ENCODE measurements around the gene VPS26A. TPM values are rescaled to one million over a fixed set of nuclear protein-coding genes. Genes with fewer than 3 reads are reported as not detected.

Gene VPS26A
- total and polyA plus RNA-seq, 2 donors (not counting 3 experiments of a cell fraction or from before 2014, with no cell fraction given) = 11.7 to 60.3 TPM

DNA sequence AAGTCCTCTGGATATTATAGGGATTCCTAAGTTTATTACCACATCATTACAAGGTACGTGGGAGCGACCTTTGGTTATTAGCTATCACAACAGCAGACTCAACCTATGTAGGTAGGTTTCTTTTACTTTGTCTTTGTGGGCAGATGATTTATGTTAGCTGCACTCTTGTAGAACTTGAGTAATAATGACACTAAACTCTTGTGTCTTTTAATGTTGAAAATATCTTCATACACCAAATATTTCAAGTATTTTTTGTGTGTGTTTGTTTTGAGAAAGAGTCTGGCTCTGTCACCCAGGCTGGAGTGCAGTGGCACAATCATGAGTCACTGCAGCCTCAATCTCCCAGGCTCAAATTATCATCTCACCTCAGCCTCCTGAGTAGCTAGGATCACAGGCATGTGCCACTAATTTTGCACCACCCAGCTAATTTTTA, 36.8 kb downstream of the VPS26A start:
- Histone ChIP-seq H2AFZ (ENCODE audit: low read depth, low read length) (no peak overlapping the region), H3K9ac (replicated peaks; ENCODE audit: extremely low read depth, insufficient read depth, low read length) (no peak overlapping the region), H3K36me3 (ENCODE audit: control insufficient read depth in 2 of 2, extremely low read depth in 1 of 2, insufficient read depth in 2 of 2, low read length in 2 of 2) (peaks cover 5 to 6% of the 10 kb centered on the region in 2 experiments), H3K27me3 (ENCODE audit: control insufficient read depth in 2 of 2, insufficient read depth in 2 of 2, low read length in 2 of 2) (no peaks in the 10 kb centered on the region), H3K79me2 (ENCODE audit: control insufficient read depth, insufficient read depth, low read length) (peaks cover 4% of the 10 kb centered on the region), H4K20me1 (replicated peaks; ENCODE audit: control insufficient read depth, extremely low read depth, insufficient read depth, low read length) (no peaks in the 10 kb centered on the region), H3K4me1 (ENCODE audit: control insufficient read depth, extremely low read depth, insufficient read depth, low read length) (no peaks in the 10 kb centered on the region), H3K9me1 (replicated peaks; ENCODE audit: control insufficient read depth, extremely low read depth, insufficient read depth, low read length) (no peaks in the 10 kb centered on the region), H3K9me3 (replicated peaks; ENCODE audit: control insufficient read depth, insufficient read depth, low read length) (no peaks in the 10 kb centered on the region), H3K27ac (ENCODE audit: insufficient read depth, low read depth, low read length) (no peak overlapping the region), H3K4me3 (replicated peaks in 1 of 3; ENCODE audit: insufficient read depth in 1 of 3, low read depth in 1 of 3, low read length in 3 of 3) (no peak overlapping the region), H3K4me2 (ENCODE audit: insufficient read depth, low read length) (no peak overlapping the region)
- no TSS peak for BruUV-seq (replicated peaks)
- ChIA-PET CTCF (no interaction called here), POLR2A (no interaction called here)
- dilution Hi-C loops (cut with MboI; ENCODE audit: extremely low pct_ligation_motif_present, low sequenced_read_pairs) = no loop called here
- intact Hi-C loops (cut with micrococcal nuclease) = no loop called here
- FAIRE-seq = no peak
- TF ChIP-seq GATA2 (IDR thresholded peaks at IDR 0.05; ENCODE audit: insufficient read depth, insufficient read length, low read depth, low read length) = no peak
- no peak for TF ChIP-seq EZH2 (IDR thresholded peaks at IDR 0.05; ENCODE audit: borderline replicate concordance, low read depth, low read length, severe bottlenecking)
- TF ChIP-seq MYC (IDR thresholded peaks at IDR 0.05; ENCODE audit: low read depth, low read length) = no peak
- TF ChIP-seq POLR2AphosphoS5 (IDR thresholded peaks at IDR 0.05; ENCODE audit: insufficient read depth, low read depth, low read length) = no peak
- no peak for TF ChIP-seq JUN (IDR thresholded peaks at IDR 0.05; ENCODE audit: borderline replicate concordance, insufficient read depth, insufficient read length, low read depth)
- TF ChIP-seq, protein P1, sequence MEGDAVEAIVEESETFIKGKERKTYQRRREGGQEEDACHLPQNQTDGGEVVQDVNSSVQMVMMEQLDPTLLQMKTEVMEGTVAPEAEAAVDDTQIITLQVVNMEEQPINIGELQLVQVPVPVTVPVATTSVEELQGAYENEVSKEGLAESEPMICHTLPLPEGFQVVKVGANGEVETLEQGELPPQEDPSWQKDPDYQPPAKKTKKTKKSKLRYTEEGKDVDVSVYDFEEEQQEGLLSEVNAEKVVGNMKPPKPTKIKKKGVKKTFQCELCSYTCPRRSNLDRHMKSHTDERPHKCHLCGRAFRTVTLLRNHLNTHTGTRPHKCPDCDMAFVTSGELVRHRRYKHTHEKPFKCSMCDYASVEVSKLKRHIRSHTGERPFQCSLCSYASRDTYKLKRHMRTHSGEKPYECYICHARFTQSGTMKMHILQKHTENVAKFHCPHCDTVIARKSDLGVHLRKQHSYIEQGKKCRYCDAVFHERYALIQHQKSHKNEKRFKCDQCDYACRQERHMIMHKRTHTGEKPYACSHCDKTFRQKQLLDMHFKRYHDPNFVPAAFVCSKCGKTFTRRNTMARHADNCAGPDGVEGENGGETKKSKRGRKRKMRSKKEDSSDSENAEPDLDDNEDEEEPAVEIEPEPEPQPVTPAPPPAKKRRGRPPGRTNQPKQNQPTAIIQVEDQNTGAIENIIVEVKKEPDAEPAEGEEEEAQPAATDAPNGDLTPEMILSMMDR (IDR thresholded peaks at IDR 0.05; ENCODE audit: extremely low read depth in 1 of 2, insufficient read depth in 1 of 2, low read depth in 1 of 2, low read length in 2 of 2) = no peak
- TF ChIP-seq, protein P2, sequence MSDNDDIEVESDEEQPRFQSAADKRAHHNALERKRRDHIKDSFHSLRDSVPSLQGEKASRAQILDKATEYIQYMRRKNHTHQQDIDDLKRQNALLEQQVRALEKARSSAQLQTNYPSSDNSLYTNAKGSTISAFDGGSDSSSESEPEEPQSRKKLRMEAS (IDR thresholded peaks at IDR 0.05; ENCODE audit: insufficient read depth, insufficient read length) = no peak
- TF ChIP-seq POLR2A (IDR thresholded peaks at IDR 0.05; ENCODE audit: low read depth, low read length) = no peak
- TF ChIP-seq FOS (IDR thresholded peaks at IDR 0.05; ENCODE audit: borderline replicate concordance, insufficient read depth, low read length) = no peak
- no peak for DNase-seq (ENCODE audit: low read depth, low spot score)
